ENCODE results near the gene BACE2. TPM values are rescaled to one million over a fixed set of nuclear protein-coding genes. Genes with fewer than 3 reads are reported as not detected.

Gene BACE2
- total RNA-seq, 1 donor = 3.0 TPM

DNA sequence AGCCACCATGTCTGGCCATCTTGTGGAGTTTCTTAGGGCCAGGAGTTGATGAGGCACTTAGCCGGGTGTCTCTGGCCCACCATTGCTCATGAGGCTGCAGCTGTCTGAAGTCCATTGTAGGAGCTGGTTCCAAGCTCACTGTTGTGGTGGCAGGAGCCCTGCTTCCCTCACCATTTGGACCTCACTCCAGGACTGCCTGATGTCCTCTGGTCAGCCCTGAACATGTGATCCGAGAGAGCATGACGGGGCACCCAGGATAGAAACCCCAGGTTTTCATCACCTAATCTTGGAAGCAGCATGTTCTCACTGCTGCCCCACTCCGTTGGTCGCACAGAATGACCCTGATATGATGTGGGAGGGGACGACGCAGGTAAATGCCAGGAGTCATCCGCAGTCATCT, 92.5 kb downstream of the BACE2 start:
- no peak for DNase-seq (ENCODE audit: low read depth)
- no peak for TF ChIP-seq CTCF (IDR thresholded peaks at IDR 0.05; ENCODE audit: insufficient read depth, low read depth, low read length)
- no peak overlapping the region for H3K4me3 ChIP-seq (ENCODE audit: low read depth, low read length)

- no peak for TF ChIP-seq CTCF (IDR thresholded peaks at IDR 0.05; ENCODE audit: insufficient read depth, low read depth, low read length)
- no peak for DNase-seq (ENCODE audit: low read depth)
- H3K4me3 ChIP-seq (ENCODE audit: low read depth, low read length) = no peak overlapping the region
Observed at GRCh38 chr21:41267346-41267745, 99.4 kb downstream of the BACE2 start.

DNA sequence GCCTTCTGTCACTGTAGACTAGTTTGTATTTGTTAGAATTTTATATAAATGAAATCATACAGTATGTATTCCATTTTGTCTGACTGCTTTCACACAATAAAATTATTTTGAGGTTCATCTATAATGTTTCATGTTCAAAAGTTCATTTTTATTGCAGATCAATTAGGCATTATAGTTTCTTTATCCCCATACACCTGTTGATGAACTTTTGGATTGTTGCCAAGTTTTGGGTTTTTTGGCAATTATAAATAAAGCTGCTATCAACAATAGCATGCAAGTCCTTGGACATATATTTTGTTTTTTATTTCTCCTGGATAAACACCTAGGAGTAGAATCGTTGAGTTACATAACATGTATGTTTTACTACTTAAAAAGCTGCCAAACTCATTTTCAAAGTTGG, 101.6 kb downstream of the BACE2 start:
- TF ChIP-seq CTCF (IDR thresholded peaks at IDR 0.05; ENCODE audit: insufficient read depth, low read depth, low read length) = no peak
- H3K4me3 ChIP-seq (ENCODE audit: low read depth, low read length) = no peak overlapping the region
- no peak for DNase-seq (ENCODE audit: low read depth)

GRCh38 chr21:41277196-41277595, 109.2 kb downstream of the BACE2 start:
- no peak overlapping the region for H3K4me3 ChIP-seq (ENCODE audit: low read depth, low read length)
- no peak for DNase-seq (ENCODE audit: low read depth)
- TF ChIP-seq CTCF (IDR thresholded peaks at IDR 0.05; ENCODE audit: insufficient read depth, low read depth, low read length) = no peak

- no peak for TF ChIP-seq CTCF (IDR thresholded peaks at IDR 0.05; ENCODE audit: insufficient read depth, low read depth, low read length)
- no peak overlapping the region for H3K4me3 ChIP-seq (ENCODE audit: low read depth, low read length)
- no peak for DNase-seq (ENCODE audit: low read depth)
Observed at GRCh38 chr21:41277846-41278245, 109.9 kb downstream of the BACE2 start.

GRCh38 chr21:41280115-41280919, 112.4 kb downstream of the BACE2 start:
- TF ChIP-seq CTCF (IDR thresholded peaks at IDR 0.05; ENCODE audit: insufficient read depth, low read depth, low read length) = no peak
- DNase-seq (ENCODE audit: low read depth) = peak; percentile 86
- no peak overlapping the region for H3K4me3 ChIP-seq (ENCODE audit: low read depth, low read length)

DNA sequence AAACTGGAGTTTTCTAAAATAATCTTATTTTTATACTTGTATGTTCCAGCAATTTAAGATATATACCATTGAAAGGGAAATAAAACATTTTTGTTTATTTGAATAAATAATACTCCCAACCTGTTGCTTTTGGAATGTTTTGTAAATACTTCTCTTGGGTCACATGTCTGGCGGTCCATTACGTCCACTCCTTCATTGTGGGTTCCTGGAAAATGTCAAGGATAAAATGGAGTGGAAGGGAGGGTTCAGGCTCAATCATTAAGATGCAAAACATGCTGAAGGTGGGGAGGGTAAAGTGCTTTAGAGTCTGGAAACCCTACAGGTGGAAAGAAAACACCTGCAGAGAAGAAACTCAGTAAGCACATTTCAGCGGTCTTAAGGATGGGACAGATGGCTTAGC, 114.5 kb downstream of the BACE2 start:
- DNase-seq (ENCODE audit: low read depth) = no peak
- no peak overlapping the region for H3K4me3 ChIP-seq (ENCODE audit: low read depth, low read length)
- no peak for TF ChIP-seq CTCF (IDR thresholded peaks at IDR 0.05; ENCODE audit: insufficient read depth, low read depth, low read length)
